Measurements from ENCODE around the gene MROH2A. TPM values are rescaled to one million over a fixed set of nuclear protein-coding genes. Genes with fewer than 3 reads are reported as not detected.

MROH2A gene
- total RNA-seq, 1 experiment from 2014 or later: not detected

DNA sequence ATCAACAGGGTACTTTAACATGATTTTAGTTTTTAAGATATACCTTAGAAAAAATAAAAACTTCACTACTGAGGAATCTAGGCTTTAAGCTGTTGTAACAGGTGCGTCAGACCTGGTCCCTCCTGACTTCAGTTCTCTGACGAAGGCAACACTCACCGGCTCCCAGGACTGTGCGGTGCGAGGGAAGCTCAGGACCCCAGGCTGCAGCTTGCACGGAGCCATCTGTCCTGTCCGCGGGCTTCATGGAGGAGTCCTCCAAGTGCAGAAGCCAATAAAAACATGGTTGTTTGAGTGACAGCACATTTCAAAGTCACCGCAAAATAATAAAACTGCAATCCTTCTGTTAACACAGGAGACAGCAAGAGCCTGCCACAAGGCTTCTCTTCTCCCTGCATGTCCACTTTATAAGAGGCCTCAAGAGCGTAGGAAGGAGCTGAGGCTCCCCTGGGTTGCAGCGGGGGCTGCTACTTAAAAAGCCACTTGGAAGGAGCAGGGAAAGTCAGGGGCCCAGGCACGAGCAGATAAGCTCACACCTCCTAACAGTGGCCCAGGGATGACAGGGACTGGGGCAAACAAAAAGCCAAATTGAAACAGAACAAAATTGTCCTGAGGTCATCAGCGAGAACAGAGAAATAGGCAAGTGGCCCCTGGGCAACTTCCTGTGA, 71.6 kb downstream of the MROH2A start:
- Histone ChIP-seq H3K4me3 (replicated peaks in 1 of 2; ENCODE audit: low read depth in 1 of 2, low read length in 2 of 2) (no peak overlapping the region), H2AFZ (ENCODE audit: low read depth, low read length, poor library complexity, severe bottlenecking) (no peak overlapping the region), H3K4me1 (ENCODE audit: control insufficient read depth in 1 of 2, insufficient read depth in 2 of 2, low read length in 2 of 2) (peaks cover 7 to 12% of the 10 kb centered on the region in 2 experiments), H3K9ac (ENCODE audit: low read length) (no peak overlapping the region), H4K20me1 (ENCODE audit: insufficient read depth) (peaks cover 3% of the 10 kb centered on the region; the same call in 1 of the 2 replicates), H3K9me3 (ENCODE audit: control insufficient read depth in 1 of 2, insufficient read depth in 1 of 2, low read depth in 1 of 2, low read length in 2 of 2) (no peaks in the 10 kb centered on the region), H3K79me2 (ENCODE audit: insufficient read depth, low read length) (peaks cover 95% of the 10 kb centered on the region), H3K36me3 (ENCODE audit: control insufficient read depth in 1 of 2, insufficient read depth in 2 of 2, low read length in 2 of 2) (peaks cover 59 to 86% of the 10 kb centered on the region in 2 experiments), H3K27ac (ENCODE audit: low read depth, low read length) (no peak overlapping the region), H3K4me2 (ENCODE audit: low read length) (no peak overlapping the region), H3K9me2 (ENCODE audit: insufficient read depth) (no peaks in the 10 kb centered on the region), H3K27me3 (ENCODE audit: insufficient read depth, low read length) (no peaks in the 10 kb centered on the region)
- intact Hi-C loops (cut with micrococcal nuclease): no loop called here
- no TSS peak for BruUV-seq (replicated peaks)
- TF ChIP-seq CEBPB (IDR thresholded peaks at IDR 0.05; ENCODE audit: low read depth) (no peak), EZH2phosphoT487 (IDR thresholded peaks at IDR 0.05; ENCODE audit: borderline replicate concordance) (no peak)
- CTCF ChIA-PET: no interaction called here
- DNase-seq (ENCODE audit: low read depth, low spot score): no peak
- ATAC-seq: no peak
- POLR2A ChIA-PET: no interaction called here
- RAD21 ChIA-PET (ENCODE audit: low non-redundant PET in 1 of 2, low total read pairs in 2 of 2, uncharacterized antibody in 2 of 2, unreplicated experiment in 2 of 2): no interaction called here

DNA sequence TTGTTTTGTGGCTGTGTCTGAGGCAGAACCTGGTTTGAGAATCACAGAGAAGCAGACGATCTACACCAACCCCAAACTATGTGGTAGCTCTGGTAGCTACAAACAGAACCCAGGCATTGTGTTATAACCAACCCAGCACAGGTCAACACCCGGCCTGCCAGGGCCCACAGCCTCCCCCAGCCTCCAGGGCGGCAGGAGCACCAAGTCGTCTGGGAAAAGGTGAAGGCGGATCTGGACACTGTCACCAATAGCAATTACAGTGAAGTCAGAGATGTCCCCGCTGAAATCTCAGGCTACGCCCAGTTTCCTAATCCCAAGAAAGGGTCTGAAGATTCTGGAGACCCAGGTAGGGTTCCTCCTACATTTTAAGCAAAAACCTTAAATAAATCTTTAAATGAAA, 72.6 kb downstream of the MROH2A start:
- no TSS peak for BruUV-seq (replicated peaks)
- H3K9me3 ChIP-seq (ENCODE audit: control insufficient read depth in 1 of 2, insufficient read depth in 1 of 2, low read depth in 1 of 2, low read length in 2 of 2): no peaks in the 10 kb centered on the region
- no peaks in the 10 kb centered on the region for H3K9me2 ChIP-seq (ENCODE audit: insufficient read depth)
- intact Hi-C loops (cut with micrococcal nuclease): no loop called here
- no peak overlapping the region for H3K27ac ChIP-seq (ENCODE audit: low read depth, low read length)
- H4K20me1 ChIP-seq (ENCODE audit: insufficient read depth): no peaks in the 10 kb centered on the region
- ChIA-PET POLR2A (no interaction called here), RAD21 (ENCODE audit: low non-redundant PET in 1 of 2, low total read pairs in 2 of 2, uncharacterized antibody in 2 of 2, unreplicated experiment in 2 of 2) (no interaction called here), CTCF (no interaction called here)
- no peak overlapping the region for H3K4me2 ChIP-seq (ENCODE audit: low read length)
- peaks cover 51 to 78% of the 10 kb centered on the region in 2 experiments for H3K36me3 ChIP-seq (ENCODE audit: control insufficient read depth in 1 of 2, insufficient read depth in 2 of 2, low read length in 2 of 2)
- H3K4me1 ChIP-seq (ENCODE audit: control insufficient read depth in 1 of 2, insufficient read depth in 2 of 2, low read length in 2 of 2): peaks cover 7 to 20% of the 10 kb centered on the region in 2 experiments
- no peak for TF ChIP-seq JUND (IDR thresholded peaks at IDR 0.05)
- TF ChIP-seq CBX3 (IDR thresholded peaks at IDR 0.05; ENCODE audit: low read depth): no peak
- TF ChIP-seq, protein P1, sequence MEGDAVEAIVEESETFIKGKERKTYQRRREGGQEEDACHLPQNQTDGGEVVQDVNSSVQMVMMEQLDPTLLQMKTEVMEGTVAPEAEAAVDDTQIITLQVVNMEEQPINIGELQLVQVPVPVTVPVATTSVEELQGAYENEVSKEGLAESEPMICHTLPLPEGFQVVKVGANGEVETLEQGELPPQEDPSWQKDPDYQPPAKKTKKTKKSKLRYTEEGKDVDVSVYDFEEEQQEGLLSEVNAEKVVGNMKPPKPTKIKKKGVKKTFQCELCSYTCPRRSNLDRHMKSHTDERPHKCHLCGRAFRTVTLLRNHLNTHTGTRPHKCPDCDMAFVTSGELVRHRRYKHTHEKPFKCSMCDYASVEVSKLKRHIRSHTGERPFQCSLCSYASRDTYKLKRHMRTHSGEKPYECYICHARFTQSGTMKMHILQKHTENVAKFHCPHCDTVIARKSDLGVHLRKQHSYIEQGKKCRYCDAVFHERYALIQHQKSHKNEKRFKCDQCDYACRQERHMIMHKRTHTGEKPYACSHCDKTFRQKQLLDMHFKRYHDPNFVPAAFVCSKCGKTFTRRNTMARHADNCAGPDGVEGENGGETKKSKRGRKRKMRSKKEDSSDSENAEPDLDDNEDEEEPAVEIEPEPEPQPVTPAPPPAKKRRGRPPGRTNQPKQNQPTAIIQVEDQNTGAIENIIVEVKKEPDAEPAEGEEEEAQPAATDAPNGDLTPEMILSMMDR (IDR thresholded peaks at IDR 0.05 in 2 of 3, conservative IDR thresholded peaks at IDR 0.05 in 1 of 3; ENCODE audit: borderline replicate concordance in 1 of 3, insufficient read depth in 1 of 3, low read depth in 2 of 3, low read length in 2 of 3): no peak
- TF ChIP-seq FOSL1 (IDR thresholded peaks at IDR 0.05; ENCODE audit: low read depth): no peak
- TF ChIP-seq SIN3A (IDR thresholded peaks at IDR 0.05; ENCODE audit: low read depth): no peak
- TF ChIP-seq, protein P2, sequence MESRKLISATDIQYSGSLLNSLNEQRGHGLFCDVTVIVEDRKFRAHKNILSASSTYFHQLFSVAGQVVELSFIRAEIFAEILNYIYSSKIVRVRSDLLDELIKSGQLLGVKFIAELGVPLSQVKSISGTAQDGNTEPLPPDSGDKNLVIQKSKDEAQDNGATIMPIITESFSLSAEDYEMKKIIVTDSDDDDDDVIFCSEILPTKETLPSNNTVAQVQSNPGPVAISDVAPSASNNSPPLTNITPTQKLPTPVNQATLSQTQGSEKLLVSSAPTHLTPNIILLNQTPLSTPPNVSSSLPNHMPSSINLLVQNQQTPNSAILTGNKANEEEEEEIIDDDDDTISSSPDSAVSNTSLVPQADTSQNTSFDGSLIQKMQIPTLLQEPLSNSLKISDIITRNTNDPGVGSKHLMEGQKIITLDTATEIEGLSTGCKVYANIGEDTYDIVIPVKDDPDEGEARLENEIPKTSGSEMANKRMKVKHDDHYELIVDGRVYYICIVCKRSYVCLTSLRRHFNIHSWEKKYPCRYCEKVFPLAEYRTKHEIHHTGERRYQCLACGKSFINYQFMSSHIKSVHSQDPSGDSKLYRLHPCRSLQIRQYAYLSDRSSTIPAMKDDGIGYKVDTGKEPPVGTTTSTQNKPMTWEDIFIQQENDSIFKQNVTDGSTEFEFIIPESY (IDR thresholded peaks at IDR 0.05; ENCODE audit: extremely low read depth, insufficient replicate concordance, low read length): no peak
- TF ChIP-seq CEBPB (IDR thresholded peaks at IDR 0.05; ENCODE audit: low read depth): no peak
- TF ChIP-seq SRF (IDR thresholded peaks at IDR 0.05; ENCODE audit: low read depth): no peak
- TF ChIP-seq, protein P3, sequence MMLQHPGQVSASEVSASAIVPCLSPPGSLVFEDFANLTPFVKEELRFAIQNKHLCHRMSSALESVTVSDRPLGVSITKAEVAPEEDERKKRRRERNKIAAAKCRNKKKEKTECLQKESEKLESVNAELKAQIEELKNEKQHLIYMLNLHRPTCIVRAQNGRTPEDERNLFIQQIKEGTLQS (IDR thresholded peaks at IDR 0.05): no peak
- no peak overlapping the region for H3K4me3 ChIP-seq (replicated peaks in 1 of 2; ENCODE audit: low read depth in 1 of 2, low read length in 2 of 2)
- no peak for ATAC-seq
- H3K79me2 ChIP-seq (ENCODE audit: insufficient read depth, low read length): peaks cover 86% of the 10 kb centered on the region
- no peak for DNase-seq (ENCODE audit: low read depth, low spot score)
- no peak overlapping the region for H2AFZ ChIP-seq (ENCODE audit: low read depth, low read length, poor library complexity, severe bottlenecking)
- H3K27me3 ChIP-seq (ENCODE audit: insufficient read depth, low read length): no peaks in the 10 kb centered on the region
- H3K9ac ChIP-seq (ENCODE audit: low read length): no peak overlapping the region

All from HCT116 (cell line).